ENCODE data around the gene KCTD17. TPM values are rescaled to one million over a fixed set of nuclear protein-coding genes. Genes with fewer than 3 reads are reported as not detected.

KCTD17 gene
- total RNA-seq, 1 experiment from 2014 or later, result 29.4 TPM

GRCh38 chr22:37069719-37070118, 18.2 kb downstream of the KCTD17 start:
- Mint-ChIP-seq H3K36me3 (no peaks in the 10 kb centered on the region), H3K4me1 (peaks cover 2% of the 10 kb centered on the region; the same call in 1 of the 2 replicates), H3K4me3 (no peak overlapping the region), H3K27ac (no peak overlapping the region), H3K9me3 (no peaks in the 10 kb centered on the region), H3K27me3 (ENCODE audit: low read depth) (peaks cover 37% of the 10 kb centered on the region)
- DNase-seq (ENCODE audit: low spot score), result no peak
- ATAC-seq, result no peak
- TF ChIP-seq PRRX2 (CRISPR knock-in tag; IDR thresholded peaks at IDR 0.05) (no peak), FOXP4 (CRISPR knock-in tag; IDR thresholded peaks at IDR 0.05) (no peak), E2F4 (CRISPR knock-in tag; IDR thresholded peaks at IDR 0.05; ENCODE audit: borderline replicate concordance, low read depth) (no peak), TEAD1 (CRISPR knock-in tag; IDR thresholded peaks at IDR 0.05) (no peak), ZNF219 (CRISPR knock-in tag; IDR thresholded peaks at IDR 0.05; ENCODE audit: borderline replicate concordance) (no peak), MYBL2 (CRISPR knock-in tag; IDR thresholded peaks at IDR 0.05) (no peak), ZBTB43 (CRISPR knock-in tag; IDR thresholded peaks at IDR 0.05) (no peak), GRHL2 (CRISPR knock-in tag; IDR thresholded peaks at IDR 0.05; ENCODE audit: insufficient replicate concordance, severe bottlenecking) (no peak), EMX1 (CRISPR knock-in tag; IDR thresholded peaks at IDR 0.05) (no peak), RELA (CRISPR knock-in tag; IDR thresholded peaks at IDR 0.05; ENCODE audit: borderline replicate concordance) (no peak), MAX (CRISPR knock-in tag; IDR thresholded peaks at IDR 0.05) (no peak), KAT7 (CRISPR knock-in tag; IDR thresholded peaks at IDR 0.05; ENCODE audit: borderline replicate concordance) (no peak), CDX4 (CRISPR knock-in tag; IDR thresholded peaks at IDR 0.05; ENCODE audit: borderline replicate concordance) (no peak), CBFB (CRISPR knock-in tag; IDR thresholded peaks at IDR 0.05; ENCODE audit: low read depth) (no peak), SP1 (CRISPR knock-in tag; conservative IDR thresholded peaks at IDR 0.05) (no peak), GABPB1 (CRISPR knock-in tag; IDR thresholded peaks at IDR 0.05) (no peak), RORB (CRISPR knock-in tag; IDR thresholded peaks at IDR 0.05) (no peak), IRF1 (CRISPR knock-in tag; IDR thresholded peaks at IDR 0.05) (no peak)
- TF ChIP-seq, protein P1, sequence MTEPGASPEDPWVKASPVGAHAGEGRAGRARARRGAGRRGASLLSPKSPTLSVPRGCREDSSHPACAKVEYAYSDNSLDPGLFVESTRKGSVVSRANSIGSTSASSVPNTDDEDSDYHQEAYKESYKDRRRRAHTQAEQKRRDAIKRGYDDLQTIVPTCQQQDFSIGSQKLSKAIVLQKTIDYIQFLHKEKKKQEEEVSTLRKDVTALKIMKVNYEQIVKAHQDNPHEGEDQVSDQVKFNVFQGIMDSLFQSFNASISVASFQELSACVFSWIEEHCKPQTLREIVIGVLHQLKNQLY (CRISPR knock-in tag; IDR thresholded peaks at IDR 0.05), result no peak
- TF ChIP-seq, protein P2, sequence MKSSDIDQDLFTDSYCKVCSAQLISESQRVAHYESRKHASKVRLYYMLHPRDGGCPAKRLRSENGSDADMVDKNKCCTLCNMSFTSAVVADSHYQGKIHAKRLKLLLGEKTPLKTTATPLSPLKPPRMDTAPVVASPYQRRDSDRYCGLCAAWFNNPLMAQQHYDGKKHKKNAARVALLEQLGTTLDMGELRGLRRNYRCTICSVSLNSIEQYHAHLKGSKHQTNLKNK (CRISPR knock-in tag; IDR thresholded peaks at IDR 0.05), result no peak
- POLR2A ChIA-PET, result interaction anchor here (0.5 to 0.6 kb wide), 2 partner anchors 265 to 756 kb away, joined by 3 to 5 read pairs; no protein-coding TSS in a partner anchor
- CTCF ChIA-PET, result interaction anchor here (1.0 to 2.3 kb wide), 7 partner anchors 24 to 288 kb away, joined by 3 to 8 read pairs (median 4); no protein-coding TSS in a partner anchor

Measured in WTC11 (cell line).